IMR-90 (cell line): ENCODE measurements around the gene GOLGA5. TPM values are rescaled to one million over a fixed set of nuclear protein-coding genes. Genes with fewer than 3 reads are reported as not detected.

Source experiments
- ATAC-seq: fragments of 200-7000 bp; cut with Tn5 transposase; 2 replicates; pipeline ENCODE4 v1.9.1; 2020; ENCODE audit warnings: low read depth, mild to moderate bottlenecking, moderate library complexity
- BruUV-seq: library from RNA; stranded (reverse); fragments of 400-500 nt; replicated peaks from 2 replicates; lab custom pipeline; 2021; lab: Mats Ljungman, UMichigan
- CTCF ChIA-PET: fragments of 300-600 bp; formaldehyde crosslinking; extraction: SDS; loops from one replicate; lab custom pipeline; 2021; ENCODE audit warnings: antibody characterized with exemption; lab: Yijun Ruan, JAX
- POLR2A ChIA-PET: fragments of 300-600 bp; sonication (Branson Sonifier 250); formaldehyde crosslinking; loops from one replicate; lab custom pipeline; 2022; ENCODE audit warnings: antibody characterized with exemption; ENCODE audit not compliant: unreplicated experiment; lab: Charles Lee
- DNase-seq: peaks from one replicate; pipeline ENCODE4 v3.0.0; 2013
- H2AFZ ChIP-seq: replicated peaks from 2 replicates; pipeline ENCODE3; 2013; ENCODE audit warnings: low read length, mild to moderate bottlenecking; ENCODE audit not compliant: poor library complexity
- H2AK5ac ChIP-seq: 2 replicates; pipeline ENCODE4 v1.6.1; 2013; ENCODE audit warnings: low read depth, low read length, inconsistent platforms
- H2AK9ac ChIP-seq: replicated peaks from 2 replicates; pipeline ENCODE3; 2013; ENCODE audit warnings: mild to moderate bottlenecking, low read depth, low read length, moderate library complexity; ENCODE audit not compliant: poor library complexity
- H2BK120ac ChIP-seq: 2 replicates; pipeline ENCODE4 v1.6.1; 2013; ENCODE audit warnings: low read depth, low read length, inconsistent platforms
- H2BK15ac ChIP-seq: 3 replicates; pipeline ENCODE4 v1.6.1; 2013; ENCODE audit warnings: low read depth, low read length, inconsistent platforms
- H2BK20ac ChIP-seq: 2 replicates; pipeline ENCODE4 v1.6.1; 2013; ENCODE audit warnings: low read depth, mild to moderate bottlenecking, inconsistent platforms, low read length, moderate library complexity
- H2BK5ac ChIP-seq: 2 replicates; pipeline ENCODE4 v1.6.1; 2013; ENCODE audit warnings: mild to moderate bottlenecking, low read depth, low read length, inconsistent platforms; ENCODE audit not compliant: poor library complexity, severe bottlenecking
- H3K14ac ChIP-seq: replicated peaks from 2 replicates; pipeline ENCODE4 v1.6.1; 2013; ENCODE audit warnings: low read depth, low read length, inconsistent platforms
- H3K18ac ChIP-seq: 2 replicates; pipeline ENCODE4 v1.6.1; 2013; ENCODE audit warnings: low read depth, low read length, control low read depth
- H3K23ac ChIP-seq: 2 replicates; pipeline ENCODE4 v1.6.1; 2013; ENCODE audit warnings: low read depth, low read length, inconsistent platforms
- H3K27ac ChIP-seq: 2 replicates; pipeline ENCODE4 v1.5.1; 2013; ENCODE audit warnings: mild to moderate bottlenecking, control low read depth, low read length; ENCODE audit not compliant: insufficient read depth
- H3K27me3 ChIP-seq: 2 replicates; pipeline ENCODE4 v1.6.1; 2013; ENCODE audit warnings: low read length; ENCODE audit not compliant: control insufficient read depth, insufficient read depth
- H3K36me3 ChIP-seq: 2 replicates; pipeline ENCODE4 v1.6.1; 2013; ENCODE audit warnings: low read length, mixed read lengths; ENCODE audit not compliant: control insufficient read depth, insufficient read depth
- H3K4ac ChIP-seq: 2 replicates; pipeline ENCODE4 v1.6.1; 2013; ENCODE audit warnings: low read depth, low read length, inconsistent platforms
- H3K4me1 ChIP-seq: 2 replicates; pipeline ENCODE4 v1.6.1; 2013; ENCODE audit warnings: low read length, mixed read lengths; ENCODE audit not compliant: control insufficient read depth, insufficient read depth
- H3K4me2 ChIP-seq: 2 replicates; pipeline ENCODE4 v1.6.1; 2013; ENCODE audit warnings: low read depth, mild to moderate bottlenecking, control low read depth, low read length, moderate library complexity
- H3K4me3 ChIP-seq: 2 replicates; pipeline ENCODE4 v1.5.1; 2013; ENCODE audit warnings: low read depth, mild to moderate bottlenecking, control low read depth, low read length, moderate library complexity; ENCODE audit not compliant: insufficient read depth
- H3K56ac ChIP-seq: 2 replicates; pipeline ENCODE4 v1.6.1; 2013; ENCODE audit warnings: low read length, inconsistent platforms; ENCODE audit not compliant: insufficient read depth; ENCODE audit errors: extremely low read depth
- H3K79me1 ChIP-seq, 2 experiments: 2 replicates each; pipeline ENCODE4 v1.6.1; 2013; ENCODE audit warnings: low read length in 2 of 2, inconsistent platforms in 1 of 2, low read depth in 1 of 2
- H3K9ac ChIP-seq: 2 replicates; pipeline ENCODE4 v1.6.1; 2013; ENCODE audit warnings: low read depth, low read length, control low read depth
- H3K9me1 ChIP-seq: 2 replicates; pipeline ENCODE4 v1.6.1; 2013; ENCODE audit warnings: low read length, inconsistent platforms; ENCODE audit not compliant: insufficient read depth
- H3K9me3 ChIP-seq: 2 replicates; pipeline ENCODE4 v1.6.1; 2013; ENCODE audit warnings: low read length; ENCODE audit not compliant: control insufficient read depth, insufficient read depth
- H4K20me1 ChIP-seq: 2 replicates; pipeline ENCODE4 v1.6.1; 2013; ENCODE audit warnings: low read length, inconsistent platforms; ENCODE audit not compliant: insufficient read depth
- H4K5ac ChIP-seq: 2 replicates; pipeline ENCODE4 v1.6.1; 2013; ENCODE audit warnings: mild to moderate bottlenecking, low read depth, low read length, control low read depth
- H4K8ac ChIP-seq, 2 experiments: 2 replicates each; pipeline ENCODE4 v1.6.1; 2013; ENCODE audit warnings: low read depth in 2 of 2, low read length in 2 of 2, control low read depth in 1 of 2, inconsistent platforms in 1 of 2
- H4K91ac ChIP-seq: 2 replicates; pipeline ENCODE4 v1.6.1; 2013; ENCODE audit warnings: low read depth, low read length, inconsistent platforms; ENCODE audit not compliant: insufficient read depth
- CEBPB ChIP-seq: IDR thresholded peaks from 2 replicates; pipeline ENCODE4 v1.6.1; 2012; ENCODE audit warnings: low read depth, low read length, improper control_type of control experiment
- CTCF ChIP-seq: conservative IDR thresholded peaks from 2 replicates; pipeline ENCODE4 v1.5.1; 2012; ENCODE audit warnings: mild to moderate bottlenecking, low read depth, low read length, improper control_type of control experiment
- MAFK ChIP-seq: IDR thresholded peaks from 2 replicates; pipeline ENCODE4 v1.6.1; 2012; ENCODE audit warnings: low read depth, low read length, improper control_type of control experiment
- MAZ ChIP-seq: IDR thresholded peaks from 2 replicates; pipeline ENCODE4 v1.6.1; 2012; ENCODE audit warnings: low read depth, mild to moderate bottlenecking, low read length, improper control_type of control experiment, moderate library complexity, borderline replicate concordance
- WGBS, 2 experiments: methylation state at CpG; one replicate each; pipeline versions ENCODE4 v1.1.5 to v1.1.7; 2013; ENCODE audit warnings: missing lambda C conversion rate in 2 of 2; ENCODE audit not compliant: insufficient read length in 1 of 2; ENCODE audit errors: extremely low coverage in 2 of 2; 5-methylcytosine and 5-hydroxymethylcytosine counted together
- dilution Hi-C: fragments of 300-500 bp; cut with HindIII; formaldehyde crosslinking; loops from one replicate; pipeline ENCODE4 v1.14.3; 2018; ENCODE audit warnings: low sequenced_read_pairs; ENCODE audit not compliant: unreplicated experiment
- in situ Hi-C: fragments of 300-500 bp; cut with MboI; formaldehyde crosslinking; loops from 3 replicates; pipeline ENCODE4 v1.14.3; 2019; ENCODE audit warnings: low sequenced_read_pairs, inconsistent platforms, mixed read lengths
- intact Hi-C: fragments of 100-400 bp; cut with micrococcal nuclease; formaldehyde crosslinking; loops from 2 replicates; pipeline ENCODE4 v1.10.0; 2022
- polyA plus RNA-seq, 3 experiments: library from polyadenylated mRNA; depleted of rRNA; stranded (reverse); fragments of >200 nt; gene quantifications; 2 replicates each; pipeline ENCODE4 v1.2.3, GENCODE V29; 2012; ENCODE audit warnings: low replicate concordance in 1 of 3
- total RNA-seq: library from RNA; depleted of rRNA; stranded (reverse); fragments of >200 nt; gene quantifications from 2 replicates; pipeline ENCODE4 v1.2.3, GENCODE V29; 2012

Gene GOLGA5
- total and polyA plus RNA-seq, 2 of the 4 experiments (the other 2 are of a cell fraction), result 35.0 to 59.5 TPM

DNA sequence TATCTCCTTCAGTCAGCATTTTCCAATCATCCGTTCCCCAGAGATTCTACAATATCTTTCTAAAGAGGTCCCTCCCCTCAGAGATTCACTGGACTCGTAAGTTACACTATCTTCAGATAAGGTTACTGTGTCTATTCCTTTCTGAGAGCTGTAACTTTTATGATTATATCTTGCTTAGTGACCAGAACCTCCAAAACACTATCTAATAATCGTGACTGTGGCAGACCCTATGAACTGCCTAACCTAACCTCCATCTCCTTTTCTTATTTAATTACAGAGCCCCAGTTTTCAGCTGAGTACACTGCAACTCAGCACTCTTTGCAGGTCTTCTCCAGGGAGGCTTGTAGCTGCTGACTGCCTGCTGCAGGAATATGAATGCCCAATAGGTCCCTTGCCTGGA, 90.3 kb downstream of the GOLGA5 start:
- Histone ChIP-seq H3K79me1 (no peaks in the 10 kb centered on the region), H3K4me1 (no peaks in the 10 kb centered on the region), H4K5ac (no peak overlapping the region), H3K9me1 (no peaks in the 10 kb centered on the region), H3K18ac (no peak overlapping the region), H2AK9ac (no peak overlapping the region), H3K4me2 (no peak overlapping the region), H4K91ac (no peak overlapping the region), H3K9me3 (no peaks in the 10 kb centered on the region), H3K14ac (no peak overlapping the region), H2AK5ac (no peak overlapping the region), H3K9ac (no peak overlapping the region), H2BK20ac (no peak overlapping the region), H4K20me1 (no peaks in the 10 kb centered on the region), H3K4ac (no peak overlapping the region), H3K27ac (no peak overlapping the region), H3K4me3 (no peak overlapping the region), H2AFZ (no peak overlapping the region), H4K8ac (no peak overlapping the region), H2BK120ac (no peak overlapping the region), H3K27me3 (peaks cover 14% of the 10 kb centered on the region), H3K23ac (no peak overlapping the region), H2BK15ac (no peak overlapping the region), H3K36me3 (no peaks in the 10 kb centered on the region), H3K56ac (no peak overlapping the region), H2BK5ac (no peak overlapping the region)
- TF ChIP-seq CEBPB (no peak), CTCF (no peak), MAZ (no peak), MAFK (no peak)
- ChIA-PET CTCF (no interaction called here), POLR2A (no interaction called here)
- no TSS peak for BruUV-seq
- ATAC-seq (no peak), DNase-seq (no peak)
- dilution Hi-C loops, result no loop called here
- intact Hi-C loops, result no loop called here
- WGBS, 2 experiments, result 50% methylated on average over 1 of the region's 3 CpGs; no CpG with 5 or more reads in 1 of the 2 experiments
- in situ Hi-C loops, result no loop called here
